ENCODE results near the gene MAD1L1. TPM values are rescaled to one million over a fixed set of nuclear protein-coding genes. Genes with fewer than 3 reads are reported as not detected.
"Not testable (repeated sequence)": the region's sequence is repeated elsewhere in the genome, so short reads cannot be mapped to it uniquely, and the experiment has no call there.

The MAD1L1 gene
- total RNA-seq, 4 donors from 2014 or later, result 8.0 to 52.7 (median 26.7) TPM

- Histone ChIP-seq H3K27ac (no peak overlapping the region), H3K27me3 (no peaks in the 10 kb centered on the region), H3K4me3 (no peak overlapping the region), H3K36me3 (no peaks in the 10 kb centered on the region), H3K9me3 (no peaks in the 10 kb centered on the region), H3K4me1 (no peaks in the 10 kb centered on the region)
- in situ Hi-C loops (cut with MboI; ENCODE audit: low pct_ligation_motif_present in 1 of 4, low pct_unique_long_range_greater_than_20kb in 1 of 4, low sequenced_read_pairs in 3 of 4), result no loop called here
- DNase-seq, result no peak
- TF ChIP-seq EP300 (IDR thresholded peaks at IDR 0.05; ENCODE audit: low read depth) (no peak), POLR2AphosphoS5 (IDR thresholded peaks at IDR 0.05) (no peak), POLR2A (IDR thresholded peaks at IDR 0.05) (no peak)
- TF ChIP-seq, protein P1, sequence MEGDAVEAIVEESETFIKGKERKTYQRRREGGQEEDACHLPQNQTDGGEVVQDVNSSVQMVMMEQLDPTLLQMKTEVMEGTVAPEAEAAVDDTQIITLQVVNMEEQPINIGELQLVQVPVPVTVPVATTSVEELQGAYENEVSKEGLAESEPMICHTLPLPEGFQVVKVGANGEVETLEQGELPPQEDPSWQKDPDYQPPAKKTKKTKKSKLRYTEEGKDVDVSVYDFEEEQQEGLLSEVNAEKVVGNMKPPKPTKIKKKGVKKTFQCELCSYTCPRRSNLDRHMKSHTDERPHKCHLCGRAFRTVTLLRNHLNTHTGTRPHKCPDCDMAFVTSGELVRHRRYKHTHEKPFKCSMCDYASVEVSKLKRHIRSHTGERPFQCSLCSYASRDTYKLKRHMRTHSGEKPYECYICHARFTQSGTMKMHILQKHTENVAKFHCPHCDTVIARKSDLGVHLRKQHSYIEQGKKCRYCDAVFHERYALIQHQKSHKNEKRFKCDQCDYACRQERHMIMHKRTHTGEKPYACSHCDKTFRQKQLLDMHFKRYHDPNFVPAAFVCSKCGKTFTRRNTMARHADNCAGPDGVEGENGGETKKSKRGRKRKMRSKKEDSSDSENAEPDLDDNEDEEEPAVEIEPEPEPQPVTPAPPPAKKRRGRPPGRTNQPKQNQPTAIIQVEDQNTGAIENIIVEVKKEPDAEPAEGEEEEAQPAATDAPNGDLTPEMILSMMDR (IDR thresholded peaks at IDR 0.05), result no peak
- WGBS, 2 donors (ENCODE audit: low coverage in 1 of 2), result 95% methylated on average over 10 of the region's 10 CpGs; no CpG with 5 or more reads in 1 of the 2 donors
- intact Hi-C loops (cut with DNase I; ENCODE audit: low total_unique reads), result no loop called here
Observed at GRCh38 chr7:2269991-2270460, 37.3 kb upstream of the MAD1L1 start.

DNA sequence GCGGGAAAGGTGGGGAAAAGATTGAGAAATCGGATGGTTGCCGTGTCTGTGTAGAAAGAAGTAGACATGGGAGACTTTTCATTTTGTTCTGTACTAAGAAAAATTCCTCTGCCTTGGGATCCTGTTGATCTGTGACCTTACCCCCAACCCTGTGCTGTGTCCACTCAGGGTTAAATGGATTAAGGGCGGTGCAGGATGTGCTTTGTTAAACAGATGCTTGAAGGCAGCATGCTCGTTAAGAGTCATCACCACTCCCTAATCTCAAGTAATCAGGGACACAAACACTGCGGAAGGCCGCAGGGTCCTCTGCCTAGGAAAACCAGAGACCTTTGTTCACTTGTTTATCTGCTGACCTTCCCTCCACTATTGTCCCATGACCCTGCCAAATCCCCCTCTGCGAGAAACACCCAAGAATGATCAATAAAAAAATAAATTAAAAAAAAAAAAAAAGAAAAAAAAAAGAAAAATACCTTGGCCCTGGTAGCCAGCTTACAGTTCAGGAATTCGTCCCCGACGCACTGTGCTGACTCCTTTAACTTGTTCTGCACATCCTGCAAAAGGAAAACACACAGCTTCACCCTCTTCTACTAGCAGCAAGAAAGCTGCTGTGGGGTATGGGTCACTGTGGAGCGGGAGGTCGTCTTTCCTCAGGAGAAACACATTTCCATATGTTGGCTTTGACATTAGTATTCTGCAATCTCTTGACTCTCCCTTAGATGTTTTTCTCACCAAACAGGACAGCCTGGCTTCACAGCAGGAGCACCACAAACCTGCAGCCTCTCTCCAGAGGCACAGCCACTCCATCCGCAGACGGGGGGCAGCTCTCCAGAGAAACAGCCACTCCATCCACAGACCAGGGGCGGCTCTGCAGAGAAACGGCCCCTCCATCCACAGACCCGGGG, 36.6 kb upstream of the MAD1L1 start:
- intact Hi-C loops (cut with DNase I; ENCODE audit: low total_unique reads); in situ Hi-C loops (cut with MboI; ENCODE audit: low pct_ligation_motif_present in 1 of 4, low pct_unique_long_range_greater_than_20kb in 1 of 4, low sequenced_read_pairs in 3 of 4): not testable (repeated sequence)

DNA sequence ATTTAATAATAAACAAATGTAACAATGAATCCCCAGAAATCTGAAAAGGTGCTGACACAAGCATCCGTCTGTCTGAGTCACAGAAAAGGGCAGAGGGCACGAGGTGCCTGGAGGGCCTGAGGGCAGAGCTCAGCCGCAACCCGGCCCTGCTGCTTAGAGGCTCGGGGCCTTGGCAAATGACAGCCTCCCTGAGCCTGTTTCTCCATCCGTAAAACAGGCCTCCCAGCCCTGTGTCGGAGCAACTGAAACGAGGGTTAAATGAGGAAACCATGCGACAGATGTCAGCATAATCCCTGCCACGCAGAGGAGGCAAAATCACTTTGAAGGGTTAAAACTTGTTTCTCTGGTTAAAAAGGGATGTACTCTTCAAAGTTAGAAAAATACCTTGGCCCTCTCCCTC, 34.2 kb upstream of the MAD1L1 start:
- Histone ChIP-seq H3K9me3 (no peaks in the 10 kb centered on the region), H3K27me3 (no peaks in the 10 kb centered on the region), H3K4me3 (no peak overlapping the region), H3K27ac (no peak overlapping the region), H3K36me3 (peaks cover 0 to 13% (median 0%) of the 10 kb centered on the region in 4 donors), H3K4me1 (no peaks in the 10 kb centered on the region)
- DNase-seq, result no peak
- WGBS, 2 donors (ENCODE audit: low coverage in 1 of 2), result 78 to 80% methylated on average over 3 to 10 of the region's 10 CpGs
- TF ChIP-seq POLR2A (IDR thresholded peaks at IDR 0.05), result no peak
- no peak for TF ChIP-seq POLR2AphosphoS5 (IDR thresholded peaks at IDR 0.05)
- TF ChIP-seq, protein P1 (IDR thresholded peaks at IDR 0.05), result no peak
- TF ChIP-seq EP300 (IDR thresholded peaks at IDR 0.05; ENCODE audit: low read depth), result no peak
- intact Hi-C loops (cut with DNase I; ENCODE audit: low total_unique reads), result no loop called here
- in situ Hi-C loops (cut with MboI; ENCODE audit: low pct_ligation_motif_present in 1 of 4, low pct_unique_long_range_greater_than_20kb in 1 of 4, low sequenced_read_pairs in 3 of 4), result no loop called here

More for the DNA sequence above, 36.6 kb upstream of the MAD1L1 start:
- not testable (repeated sequence) for H3K27me3 ChIP-seq, H3K27ac ChIP-seq, H3K36me3 ChIP-seq, DNase-seq, H3K4me1 ChIP-seq, H3K9me3 ChIP-seq, H3K4me3 ChIP-seq
- WGBS, 2 donors (ENCODE audit: low coverage in 1 of 2), result 79% methylated on average over 15 of the region's 18 CpGs; no CpG with 5 or more reads in 1 of the 2 donors

- H3K27ac ChIP-seq, result no peak overlapping the region
- no peak overlapping the region for H3K4me3 ChIP-seq
- H3K36me3 ChIP-seq, result peaks cover 0 to 13% (median 0%) of the 10 kb centered on the region in 4 donors
- no peaks in the 10 kb centered on the region for H3K4me1 ChIP-seq
- DNase-seq, result no peak
- intact Hi-C loops (cut with DNase I; ENCODE audit: low total_unique reads), result no loop called here
- TF ChIP-seq EP300 (IDR thresholded peaks at IDR 0.05; ENCODE audit: low read depth) (no peak), POLR2AphosphoS5 (IDR thresholded peaks at IDR 0.05) (no peak), POLR2A (IDR thresholded peaks at IDR 0.05) (no peak)
- TF ChIP-seq, protein P1 (IDR thresholded peaks at IDR 0.05), result no peak
- in situ Hi-C loops (cut with MboI; ENCODE audit: low pct_ligation_motif_present in 1 of 4, low pct_unique_long_range_greater_than_20kb in 1 of 4, low sequenced_read_pairs in 3 of 4), result no loop called here
- no peaks in the 10 kb centered on the region for H3K9me3 ChIP-seq
- H3K27me3 ChIP-seq, result no peaks in the 10 kb centered on the region
- WGBS, 2 donors (ENCODE audit: low coverage in 1 of 2), result 98% methylated on average over 23 of the region's 23 CpGs; no CpG with 5 or more reads in 1 of the 2 donors
Observed at GRCh38 chr7:2264158-2264557, 31.4 kb upstream of the MAD1L1 start.
